ENCODE results near the gene ZBED2. TPM values are rescaled to one million over a fixed set of nuclear protein-coding genes. Genes with fewer than 3 reads are reported as not detected.

The ZBED2 gene
- polyA plus RNA-seq, 1 experiment, result not detected

GRCh38 chr3:111617406-111617805 is 22.3 kb upstream of the ZBED2 start:
- no peak for DNase-seq (ENCODE audit: low read depth)
- no peak for TF ChIP-seq CTCF (IDR thresholded peaks at IDR 0.05; ENCODE audit: insufficient read depth, low read depth, low read length)
- no peaks in the 10 kb centered on the region for H3K36me3 ChIP-seq (ENCODE audit: control insufficient read depth, insufficient read depth, low read length)
- H3K27me3 ChIP-seq (ENCODE audit: control insufficient read depth, insufficient read depth, low read length), result no peaks in the 10 kb centered on the region
- POLR2A ChIA-PET, result no interaction called here
- no peak overlapping the region for H3K4me3 ChIP-seq (ENCODE audit: low read depth, low read length)
- CTCF ChIA-PET, result interaction anchor here (2.2 kb wide), 1 partner anchor 39 kb away, joined by 17 read pairs; no protein-coding TSS in a partner anchor

- CTCF ChIA-PET, result interaction anchor here (0.6 to 2.2 kb wide), 5 partner anchors 8 to 427 kb away, joined by 3 to 17 read pairs (median 3); partner anchors contain the start of gene ZBED2
These were observed 21.4 kb upstream of the ZBED2 start for GRCh38 chr3:111616417-111617105.

GRCh38 chr3:111615880-111616279 is 20.7 kb upstream of the ZBED2 start:
- Histone ChIP-seq H3K36me3 (ENCODE audit: control insufficient read depth, insufficient read depth, low read length) (no peaks in the 10 kb centered on the region), H3K27me3 (ENCODE audit: control insufficient read depth, insufficient read depth, low read length) (no peaks in the 10 kb centered on the region), H3K4me3 (ENCODE audit: low read depth, low read length) (no peak overlapping the region)
- no peak for TF ChIP-seq CTCF (IDR thresholded peaks at IDR 0.05; ENCODE audit: insufficient read depth, low read depth, low read length)
- ChIA-PET POLR2A (no interaction called here), CTCF (interaction anchor here (0.8 to 2.2 kb wide), 4 partner anchors 21 to 427 kb away, joined by 3 to 17 read pairs (median 3); partner anchors contain the start of gene ZBED2)
- DNase-seq (ENCODE audit: low read depth), result no peak

More at GRCh38 chr3:111616417-111617105, 21.4 kb upstream of the ZBED2 start:
- no peaks in the 10 kb centered on the region for H3K27me3 ChIP-seq (ENCODE audit: control insufficient read depth, insufficient read depth, low read length)
- no peak for DNase-seq (ENCODE audit: low read depth)
- POLR2A ChIA-PET, result no interaction called here
- H3K36me3 ChIP-seq (ENCODE audit: control insufficient read depth, insufficient read depth, low read length), result no peaks in the 10 kb centered on the region
- 0 out of 2 replicates have a peak, but pooled peaks have one; percentile 18 for TF ChIP-seq CTCF (IDR thresholded peaks at IDR 0.05; ENCODE audit: insufficient read depth, low read depth, low read length)
- no peak overlapping the region for H3K4me3 ChIP-seq (ENCODE audit: low read depth, low read length)

- CTCF ChIA-PET, result interaction anchor here (0.7 to 1.2 kb wide), 2 partner anchors 9 to 35 kb away, joined by 3 to 4 read pairs; no protein-coding TSS in a partner anchor
- no peak overlapping the region for H3K4me3 ChIP-seq (ENCODE audit: low read depth, low read length)
- DNase-seq (ENCODE audit: low read depth), result no peak
- no peak for TF ChIP-seq CTCF (IDR thresholded peaks at IDR 0.05; ENCODE audit: insufficient read depth, low read depth, low read length)
- POLR2A ChIA-PET, result no interaction called here
- no peaks in the 10 kb centered on the region for H3K36me3 ChIP-seq (ENCODE audit: control insufficient read depth, insufficient read depth, low read length)
- H3K27me3 ChIP-seq (ENCODE audit: control insufficient read depth, insufficient read depth, low read length), result no peaks in the 10 kb centered on the region
These were observed 18.1 kb upstream of the ZBED2 start for GRCh38 chr3:111613294-111613693.

GRCh38 chr3:111610612-111611054 is 15.5 kb upstream of the ZBED2 start:
- no peak overlapping the region for H3K4me3 ChIP-seq (ENCODE audit: low read depth, low read length)
- ChIA-PET CTCF (interaction anchor here (0.9 kb wide), 1 partner anchor 8 kb away, joined by 3 read pairs; no protein-coding TSS in a partner anchor), POLR2A (no interaction called here)
- TF ChIP-seq CTCF (IDR thresholded peaks at IDR 0.05; ENCODE audit: insufficient read depth, low read depth, low read length), result no peak
- no peak for DNase-seq (ENCODE audit: low read depth)
- H3K27me3 ChIP-seq (ENCODE audit: control insufficient read depth, insufficient read depth, low read length), result no peaks in the 10 kb centered on the region
- no peaks in the 10 kb centered on the region for H3K36me3 ChIP-seq (ENCODE audit: control insufficient read depth, insufficient read depth, low read length)
